C1 segment of cervical spinal cord (tissue), 14 donors: Measurements from ENCODE around the gene TNXB.
"Not testable (repeated sequence)": the region's sequence is repeated elsewhere in the genome, so short reads cannot be mapped to it uniquely, and the experiment has no call there.

Experiments
- DNase-seq, 14 donors: peaks; one replicate each; lab custom pipeline; 2025; lab: John Stamatoyannopoulos, UW

The TNXB gene

GRCh38 chr6:32086661-32087573 is 22.2 kb downstream of the TNXB start:
- no peak for DNase-seq

- DNase-seq, result no peak
These were observed 23.2 kb downstream of the TNXB start for GRCh38 chr6:32085759-32086459.

- no peak for DNase-seq
These were observed 24.4 kb downstream of the TNXB start for GRCh38 chr6:32084780-32085179.

- no peak for DNase-seq
These were observed 25.0 kb downstream of the TNXB start for GRCh38 chr6:32083812-32084768.

- DNase-seq, result no peak
These were observed 26.2 kb downstream of the TNXB start for GRCh38 chr6:32082935-32083334.

GRCh38 chr6:32082478-32082877 is 26.7 kb downstream of the TNXB start:
- DNase-seq, result no peak

GRCh38 chr6:32081168-32081990 is 27.8 kb downstream of the TNXB start:
- no peak for DNase-seq

GRCh38 chr6:32079566-32080290 is 29.4 kb downstream of the TNXB start:
- no peak for DNase-seq

GRCh38 chr6:32076321-32076809 is 32.8 kb downstream of the TNXB start:
- DNase-seq, result no peak

- DNase-seq, result no peak
These were observed 33.4 kb downstream of the TNXB start for GRCh38 chr6:32075781-32076180.

- no peak for DNase-seq
These were observed 34.1 kb downstream of the TNXB start for GRCh38 chr6:32074996-32075532.

- no peak for DNase-seq
These were observed 35.5 kb downstream of the TNXB start for GRCh38 chr6:32073613-32074012.

- DNase-seq, result no peak
These were observed 36.0 kb downstream of the TNXB start for GRCh38 chr6:32073101-32073500.

- no peak for DNase-seq
These were observed 38.2 kb downstream of the TNXB start for GRCh38 chr6:32070814-32071543.

GRCh38 chr6:32069878-32070515 is 39.1 kb downstream of the TNXB start:
- DNase-seq, result no peak

- no peak for DNase-seq
These were observed 39.7 kb downstream of the TNXB start for GRCh38 chr6:32069460-32069859.

GRCh38 chr6:32068867-32069266 is 40.3 kb downstream of the TNXB start:
- no peak for DNase-seq

- DNase-seq, result not testable (repeated sequence)
These were observed 40.8 kb downstream of the TNXB start for GRCh38 chr6:32068315-32068714.
